ENCODE results near the gene TCF4. TPM values are rescaled to one million over a fixed set of nuclear protein-coding genes. Genes with fewer than 3 reads are reported as not detected.

Gene TCF4
- total RNA-seq, 1 experiment from 2014 or later: 2.3 TPM

DNA sequence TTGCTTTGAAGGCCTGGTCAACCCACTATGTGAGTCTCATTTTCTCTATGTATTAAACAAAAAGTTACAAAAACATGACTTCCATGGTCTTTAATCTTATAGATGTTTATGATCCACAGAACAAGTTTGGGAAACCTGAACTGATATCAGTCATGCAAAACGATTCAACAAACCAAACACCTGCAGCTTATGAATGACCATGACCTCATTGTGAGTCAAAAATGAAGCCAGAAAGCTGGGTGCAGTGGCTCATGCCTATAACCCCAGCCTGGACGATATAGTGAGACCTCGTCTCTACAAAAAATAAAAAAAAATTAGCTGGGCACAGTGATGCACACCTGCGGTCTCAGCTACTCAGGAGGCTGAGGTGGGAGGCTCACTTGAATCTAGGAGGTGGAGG, 358.3 kb downstream of the TCF4 start:
- no peaks in the 10 kb centered on the region for H3K27me3 ChIP-seq (ENCODE audit: control insufficient read depth, insufficient read depth, low read length)
- ChIA-PET POLR2A (no interaction called here), CTCF (no interaction called here)
- no peaks in the 10 kb centered on the region for H3K9me3 ChIP-seq (ENCODE audit: control insufficient read depth, insufficient read depth, low read depth, low read length)
- no peak for TF ChIP-seq SIN3A (IDR thresholded peaks at IDR 0.05; ENCODE audit: borderline replicate concordance, insufficient read depth, low read depth, low read length)
- TF ChIP-seq POLR2AphosphoS5 (IDR thresholded peaks at IDR 0.05; ENCODE audit: low read depth, low read length): no peak
- TF ChIP-seq, protein P1, sequence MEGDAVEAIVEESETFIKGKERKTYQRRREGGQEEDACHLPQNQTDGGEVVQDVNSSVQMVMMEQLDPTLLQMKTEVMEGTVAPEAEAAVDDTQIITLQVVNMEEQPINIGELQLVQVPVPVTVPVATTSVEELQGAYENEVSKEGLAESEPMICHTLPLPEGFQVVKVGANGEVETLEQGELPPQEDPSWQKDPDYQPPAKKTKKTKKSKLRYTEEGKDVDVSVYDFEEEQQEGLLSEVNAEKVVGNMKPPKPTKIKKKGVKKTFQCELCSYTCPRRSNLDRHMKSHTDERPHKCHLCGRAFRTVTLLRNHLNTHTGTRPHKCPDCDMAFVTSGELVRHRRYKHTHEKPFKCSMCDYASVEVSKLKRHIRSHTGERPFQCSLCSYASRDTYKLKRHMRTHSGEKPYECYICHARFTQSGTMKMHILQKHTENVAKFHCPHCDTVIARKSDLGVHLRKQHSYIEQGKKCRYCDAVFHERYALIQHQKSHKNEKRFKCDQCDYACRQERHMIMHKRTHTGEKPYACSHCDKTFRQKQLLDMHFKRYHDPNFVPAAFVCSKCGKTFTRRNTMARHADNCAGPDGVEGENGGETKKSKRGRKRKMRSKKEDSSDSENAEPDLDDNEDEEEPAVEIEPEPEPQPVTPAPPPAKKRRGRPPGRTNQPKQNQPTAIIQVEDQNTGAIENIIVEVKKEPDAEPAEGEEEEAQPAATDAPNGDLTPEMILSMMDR (IDR thresholded peaks at IDR 0.05): no peak
- TF ChIP-seq REST (IDR thresholded peaks at IDR 0.05; ENCODE audit: insufficient read depth in 1 of 2, low read depth in 2 of 2, low read length in 1 of 2): no peak
- no peak for TF ChIP-seq TCF7L2 (IDR thresholded peaks at IDR 0.05; ENCODE audit: low read depth, low read length)
- no peaks in the 10 kb centered on the region for H3K36me3 ChIP-seq (ENCODE audit: control insufficient read depth, insufficient read depth, low read length)
- no TSS peak for BruUV-seq (replicated peaks)
- H3K4me1 ChIP-seq (ENCODE audit: control insufficient read depth, insufficient read depth, low read length): peaks cover under 1% of the 10 kb centered on the region; the same call in 1 of the 2 replicates
- DNase-seq (ENCODE audit: low read depth, low spot score): no peak
- no peak overlapping the region for H3K27ac ChIP-seq (ENCODE audit: low read length)
- H3K4me3 ChIP-seq (ENCODE audit: low read depth in 2 of 2, low read length in 2 of 2): no peak overlapping the region
- in situ Hi-C loops (cut with HindIII; ENCODE audit: low pct_unique_long_range_greater_than_20kb, low sequenced_read_pairs) (no loop called here), intact Hi-C loops (cut with micrococcal nuclease; ENCODE audit: unreplicated experiment) (loop anchor here (5.0 kb wide), 1 partner anchor 1348 kb away; no protein-coding TSS in a partner anchor)
- no peak for ATAC-seq

GRCh38 chr18:55228707-55229106, 359.3 kb downstream of the TCF4 start:
- no peak for ATAC-seq
- H3K4me1 ChIP-seq (ENCODE audit: control insufficient read depth, insufficient read depth, low read length): no peaks in the 10 kb centered on the region
- intact Hi-C loops (cut with micrococcal nuclease; ENCODE audit: unreplicated experiment) (no loop called here), in situ Hi-C loops (cut with HindIII; ENCODE audit: low pct_unique_long_range_greater_than_20kb, low sequenced_read_pairs) (no loop called here)
- ChIA-PET POLR2A (no interaction called here), CTCF (no interaction called here)
- no peaks in the 10 kb centered on the region for H3K27me3 ChIP-seq (ENCODE audit: control insufficient read depth, insufficient read depth, low read length)
- no TSS peak for BruUV-seq (replicated peaks)
- H3K4me3 ChIP-seq (ENCODE audit: low read depth in 2 of 2, low read length in 2 of 2): no peak overlapping the region
- H3K36me3 ChIP-seq (ENCODE audit: control insufficient read depth, insufficient read depth, low read length): no peaks in the 10 kb centered on the region
- H3K9me3 ChIP-seq (ENCODE audit: control insufficient read depth, insufficient read depth, low read depth, low read length): no peaks in the 10 kb centered on the region
- no peak overlapping the region for H3K27ac ChIP-seq (ENCODE audit: low read length)
- no peak for TF ChIP-seq REST (IDR thresholded peaks at IDR 0.05; ENCODE audit: insufficient read depth in 1 of 2, low read depth in 2 of 2, low read length in 1 of 2)
- no peak for TF ChIP-seq TCF7L2 (IDR thresholded peaks at IDR 0.05; ENCODE audit: low read depth, low read length)
- no peak for TF ChIP-seq POLR2AphosphoS5 (IDR thresholded peaks at IDR 0.05; ENCODE audit: low read depth, low read length)
- no peak for TF ChIP-seq SIN3A (IDR thresholded peaks at IDR 0.05; ENCODE audit: borderline replicate concordance, insufficient read depth, low read depth, low read length)
- TF ChIP-seq, protein P1 (IDR thresholded peaks at IDR 0.05): no peak
- DNase-seq (ENCODE audit: low read depth, low spot score): no peak

All from Panc1 (cell line).